ENCODE data around the gene CCDC63.
A peak's percentile ranks its signal among the peaks of the same experiment; 100 is the strongest.
"Not testable (repeated sequence)": the region's sequence is repeated elsewhere in the genome, so short reads cannot be mapped to it uniquely, and the experiment has no call there.

Gene CCDC63

GRCh38 chr12:110927546-110927945, 80.8 kb downstream of the CCDC63 start:
- no peak for DNase-seq

- DNase-seq = no peak
Measured at GRCh38 chr12:110928700-110929099, 81.9 kb downstream of the CCDC63 start.

- no peak for DNase-seq
Measured at GRCh38 chr12:110929818-110930217, 83.0 kb downstream of the CCDC63 start.

- no peak for DNase-seq
Measured at GRCh38 chr12:110930348-110931314, 83.8 kb downstream of the CCDC63 start.

- no peak for DNase-seq
Measured at GRCh38 chr12:110931315-110931728, 84.5 kb downstream of the CCDC63 start.

- no peak for DNase-seq
Measured at GRCh38 chr12:110932046-110932445, 85.3 kb downstream of the CCDC63 start.

GRCh38 chr12:110933326-110933974, 86.7 kb downstream of the CCDC63 start:
- DNase-seq = no peak

GRCh38 chr12:110934093-110934852, 87.5 kb downstream of the CCDC63 start:
- no peak for DNase-seq

- no peak for DNase-seq
Measured at GRCh38 chr12:110935588-110935987, 88.8 kb downstream of the CCDC63 start.

GRCh38 chr12:110936367-110937103, 89.7 kb downstream of the CCDC63 start:
- DNase-seq = no peak

GRCh38 chr12:110937104-110937641, 90.4 kb downstream of the CCDC63 start:
- DNase-seq = peak; percentile 23

- DNase-seq = no peak
Measured at GRCh38 chr12:110940296-110940695, 93.5 kb downstream of the CCDC63 start.

GRCh38 chr12:110940933-110941332, 94.1 kb downstream of the CCDC63 start:
- no peak for DNase-seq

GRCh38 chr12:110941391-110941790, 94.6 kb downstream of the CCDC63 start:
- DNase-seq = no peak

- no peak for DNase-seq
Measured at GRCh38 chr12:110943373-110943772, 96.6 kb downstream of the CCDC63 start.

GRCh38 chr12:110948041-110948440, 101.3 kb downstream of the CCDC63 start:
- DNase-seq = no peak

- DNase-seq = not testable (repeated sequence)
Measured at GRCh38 chr12:110950466-110950865, 103.7 kb downstream of the CCDC63 start.

- DNase-seq = not testable (repeated sequence)
Measured at GRCh38 chr12:110950867-110951266, 104.1 kb downstream of the CCDC63 start.
